ENCODE measurements around the gene AOPEP. TPM values are rescaled to one million over a fixed set of nuclear protein-coding genes. Genes with fewer than 3 reads are reported as not detected.

The AOPEP gene
- total and polyA plus RNA-seq, 2 of the 13 experiments (the other 11 are each of a cell fraction or from before 2014, with no cell fraction given): 22.2 to 41.6 TPM

GRCh38 chr9:94867281-94867841 lies 140.9 kb downstream of the AOPEP start (continued):
- no peak for TF ChIP-seq ZBTB49 (CRISPR knock-in tag; IDR thresholded peaks at IDR 0.05; ENCODE audit: borderline replicate concordance)
- no peak; the same call in 1 of the 2 replicates for TF ChIP-seq ETV5 (CRISPR knock-in tag; IDR thresholded peaks at IDR 0.05; ENCODE audit: borderline replicate concordance)
- TF ChIP-seq ZNF446 (CRISPR knock-in tag; IDR thresholded peaks at IDR 0.05): no peak
- TF ChIP-seq, protein P1, sequence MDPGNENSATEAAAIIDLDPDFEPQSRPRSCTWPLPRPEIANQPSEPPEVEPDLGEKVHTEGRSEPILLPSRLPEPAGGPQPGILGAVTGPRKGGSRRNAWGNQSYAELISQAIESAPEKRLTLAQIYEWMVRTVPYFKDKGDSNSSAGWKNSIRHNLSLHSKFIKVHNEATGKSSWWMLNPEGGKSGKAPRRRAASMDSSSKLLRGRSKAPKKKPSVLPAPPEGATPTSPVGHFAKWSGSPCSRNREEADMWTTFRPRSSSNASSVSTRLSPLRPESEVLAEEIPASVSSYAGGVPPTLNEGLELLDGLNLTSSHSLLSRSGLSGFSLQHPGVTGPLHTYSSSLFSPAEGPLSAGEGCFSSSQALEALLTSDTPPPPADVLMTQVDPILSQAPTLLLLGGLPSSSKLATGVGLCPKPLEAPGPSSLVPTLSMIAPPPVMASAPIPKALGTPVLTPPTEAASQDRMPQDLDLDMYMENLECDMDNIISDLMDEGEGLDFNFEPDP (CRISPR knock-in tag; conservative IDR thresholded peaks at IDR 0.05): no peak
- no peak for TF ChIP-seq ZNF782 (CRISPR knock-in tag; IDR thresholded peaks at IDR 0.05; ENCODE audit: borderline replicate concordance)
- TF ChIP-seq E2F2 (CRISPR knock-in tag; IDR thresholded peaks at IDR 0.05; ENCODE audit: borderline replicate concordance): no peak
- no peak for TF ChIP-seq RBFOX2 (IDR thresholded peaks at IDR 0.05; ENCODE audit: low read depth, low read length)
- no peak for TF ChIP-seq POLR2AphosphoS2 (IDR thresholded peaks at IDR 0.05; ENCODE audit: low read depth, low read length)
- TF ChIP-seq TCF7 (IDR thresholded peaks at IDR 0.05; ENCODE audit: low read depth): no peak; the same call in 1 of the 2 replicates
- no peak for TF ChIP-seq SNAI1 (CRISPR knock-in tag; IDR thresholded peaks at IDR 0.05; ENCODE audit: borderline replicate concordance)
- no peak for TF ChIP-seq CHD4 (IDR thresholded peaks at IDR 0.05; ENCODE audit: borderline replicate concordance, low read length)
- TF ChIP-seq MED8 (CRISPR knock-in tag; IDR thresholded peaks at IDR 0.05; ENCODE audit: insufficient replicate concordance): no peak
- TF ChIP-seq FOXA1 (IDR thresholded peaks at IDR 0.05): no peak
- peak; percentile 96 for TF ChIP-seq FOXA1 (CRISPR knock-in tag; IDR thresholded peaks at IDR 0.05)
- TF ChIP-seq, protein P2, sequence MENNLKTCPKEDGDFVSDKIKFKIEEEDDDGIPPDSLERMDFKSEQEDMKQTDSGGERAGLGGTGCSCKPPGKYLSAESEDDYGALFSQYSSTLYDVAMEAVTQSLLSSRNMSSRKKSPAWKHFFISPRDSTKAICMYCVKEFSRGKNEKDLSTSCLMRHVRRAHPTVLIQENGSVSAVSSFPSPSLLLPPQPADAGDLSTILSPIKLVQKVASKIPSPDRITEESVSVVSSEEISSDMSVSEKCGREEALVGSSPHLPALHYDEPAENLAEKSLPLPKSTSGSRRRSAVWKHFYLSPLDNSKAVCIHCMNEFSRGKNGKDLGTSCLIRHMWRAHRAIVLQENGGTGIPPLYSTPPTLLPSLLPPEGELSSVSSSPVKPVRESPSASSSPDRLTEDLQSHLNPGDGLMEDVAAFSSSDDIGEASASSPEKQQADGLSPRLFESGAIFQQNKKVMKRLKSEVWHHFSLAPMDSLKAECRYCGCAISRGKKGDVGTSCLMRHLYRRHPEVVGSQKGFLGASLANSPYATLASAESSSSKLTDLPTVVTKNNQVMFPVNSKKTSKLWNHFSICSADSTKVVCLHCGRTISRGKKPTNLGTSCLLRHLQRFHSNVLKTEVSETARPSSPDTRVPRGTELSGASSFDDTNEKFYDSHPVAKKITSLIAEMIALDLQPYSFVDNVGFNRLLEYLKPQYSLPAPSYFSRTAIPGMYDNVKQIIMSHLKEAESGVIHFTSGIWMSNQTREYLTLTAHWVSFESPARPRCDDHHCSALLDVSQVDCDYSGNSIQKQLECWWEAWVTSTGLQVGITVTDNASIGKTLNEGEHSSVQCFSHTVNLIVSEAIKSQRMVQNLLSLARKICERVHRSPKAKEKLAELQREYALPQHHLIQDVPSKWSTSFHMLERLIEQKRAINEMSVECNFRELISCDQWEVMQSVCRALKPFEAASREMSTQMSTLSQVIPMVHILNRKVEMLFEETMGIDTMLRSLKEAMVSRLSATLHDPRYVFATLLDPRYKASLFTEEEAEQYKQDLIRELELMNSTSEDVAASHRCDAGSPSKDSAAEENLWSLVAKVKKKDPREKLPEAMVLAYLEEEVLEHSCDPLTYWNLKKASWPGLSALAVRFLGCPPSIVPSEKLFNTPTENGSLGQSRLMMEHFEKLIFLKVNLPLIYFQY (CRISPR knock-in tag; IDR thresholded peaks at IDR 0.05; ENCODE audit: borderline replicate concordance): peak; percentile 69; the same call in 1 of the 2 replicates
